ENCODE data around the gene ZBTB20. TPM values are rescaled to one million over a fixed set of nuclear protein-coding genes. Genes with fewer than 3 reads are reported as not detected.

Gene ZBTB20
- total RNA-seq, 1 donor from 2014 or later = 32.5 TPM

DNA sequence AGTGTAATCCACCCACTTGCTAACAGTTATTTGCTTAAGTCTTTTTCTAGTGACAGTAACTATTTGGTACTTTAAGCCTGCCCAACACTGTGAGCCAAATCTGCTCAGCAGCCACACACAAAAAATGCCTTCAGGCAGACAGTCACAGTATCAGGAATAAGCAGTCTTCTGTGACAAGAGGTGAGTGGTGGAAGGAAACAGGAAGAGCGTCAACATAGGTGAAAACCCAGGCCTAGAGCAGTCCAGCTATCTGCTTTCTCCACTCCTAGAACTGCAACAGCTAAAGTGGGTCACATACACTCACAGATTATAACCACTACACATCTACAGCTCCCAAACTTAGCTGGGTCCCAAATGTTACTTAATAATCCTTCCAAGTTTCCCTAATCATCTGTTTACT is 213.7 kb downstream of the ZBTB20 start:
- no peak overlapping the region for H3K4me3 ChIP-seq (ENCODE audit: low read depth, low read length)
- no peaks in the 10 kb centered on the region for H3K36me3 ChIP-seq (ENCODE audit: control insufficient read depth, insufficient read depth, low read length)
- TF ChIP-seq, protein P1, sequence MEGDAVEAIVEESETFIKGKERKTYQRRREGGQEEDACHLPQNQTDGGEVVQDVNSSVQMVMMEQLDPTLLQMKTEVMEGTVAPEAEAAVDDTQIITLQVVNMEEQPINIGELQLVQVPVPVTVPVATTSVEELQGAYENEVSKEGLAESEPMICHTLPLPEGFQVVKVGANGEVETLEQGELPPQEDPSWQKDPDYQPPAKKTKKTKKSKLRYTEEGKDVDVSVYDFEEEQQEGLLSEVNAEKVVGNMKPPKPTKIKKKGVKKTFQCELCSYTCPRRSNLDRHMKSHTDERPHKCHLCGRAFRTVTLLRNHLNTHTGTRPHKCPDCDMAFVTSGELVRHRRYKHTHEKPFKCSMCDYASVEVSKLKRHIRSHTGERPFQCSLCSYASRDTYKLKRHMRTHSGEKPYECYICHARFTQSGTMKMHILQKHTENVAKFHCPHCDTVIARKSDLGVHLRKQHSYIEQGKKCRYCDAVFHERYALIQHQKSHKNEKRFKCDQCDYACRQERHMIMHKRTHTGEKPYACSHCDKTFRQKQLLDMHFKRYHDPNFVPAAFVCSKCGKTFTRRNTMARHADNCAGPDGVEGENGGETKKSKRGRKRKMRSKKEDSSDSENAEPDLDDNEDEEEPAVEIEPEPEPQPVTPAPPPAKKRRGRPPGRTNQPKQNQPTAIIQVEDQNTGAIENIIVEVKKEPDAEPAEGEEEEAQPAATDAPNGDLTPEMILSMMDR (IDR thresholded peaks at IDR 0.05; ENCODE audit: insufficient read depth, low read length, poor library complexity, severe bottlenecking) = no peak
- no peak for DNase-seq (ENCODE audit: low read depth)
- H3K27me3 ChIP-seq (ENCODE audit: control insufficient read depth, insufficient read depth, low read length) = no peaks in the 10 kb centered on the region

DNA sequence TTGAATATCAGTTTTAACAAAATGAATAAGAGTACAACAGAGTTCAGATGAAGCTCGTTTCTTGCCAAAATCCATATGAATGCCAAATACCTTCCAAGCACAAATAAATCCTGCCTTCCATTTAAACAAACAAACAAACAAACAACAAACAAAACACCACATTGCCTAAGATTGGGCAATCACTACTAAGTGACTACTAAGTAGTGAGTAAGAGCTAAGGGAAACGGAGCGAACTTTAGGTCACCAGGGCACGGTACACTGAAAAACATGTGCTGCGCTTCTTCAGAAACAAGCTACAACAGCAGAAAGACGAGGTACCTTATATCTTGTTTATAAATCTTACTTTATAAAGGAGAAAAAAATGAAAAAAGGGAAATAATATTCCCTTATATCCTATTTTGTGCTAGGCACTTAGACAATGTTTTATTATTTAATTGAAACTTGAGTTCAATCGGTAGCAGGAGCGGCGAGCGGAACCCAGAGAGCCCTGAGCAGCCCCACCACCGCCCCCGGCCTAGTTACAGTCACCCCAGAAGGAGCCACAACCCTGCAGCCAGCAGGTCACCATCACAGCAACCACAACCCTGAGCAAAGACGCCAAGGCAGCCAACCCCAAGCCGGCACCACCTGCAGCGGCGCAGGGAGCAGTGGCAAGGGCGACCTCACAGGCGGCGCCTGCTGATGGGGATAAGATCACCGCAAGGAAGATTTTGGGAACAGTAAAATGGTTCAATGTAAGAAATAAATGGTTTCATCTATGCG is 216.9 kb downstream of the ZBTB20 start:
- no peak for DNase-seq (ENCODE audit: low read depth)
- Histone ChIP-seq H3K36me3 (ENCODE audit: control insufficient read depth, insufficient read depth, low read length) (no peaks in the 10 kb centered on the region), H3K4me3 (ENCODE audit: low read depth, low read length) (no peak overlapping the region), H3K27me3 (ENCODE audit: control insufficient read depth, insufficient read depth, low read length) (no peaks in the 10 kb centered on the region)
- TF ChIP-seq, protein P1 (IDR thresholded peaks at IDR 0.05; ENCODE audit: insufficient read depth, low read length, poor library complexity, severe bottlenecking) = no peak

DNA sequence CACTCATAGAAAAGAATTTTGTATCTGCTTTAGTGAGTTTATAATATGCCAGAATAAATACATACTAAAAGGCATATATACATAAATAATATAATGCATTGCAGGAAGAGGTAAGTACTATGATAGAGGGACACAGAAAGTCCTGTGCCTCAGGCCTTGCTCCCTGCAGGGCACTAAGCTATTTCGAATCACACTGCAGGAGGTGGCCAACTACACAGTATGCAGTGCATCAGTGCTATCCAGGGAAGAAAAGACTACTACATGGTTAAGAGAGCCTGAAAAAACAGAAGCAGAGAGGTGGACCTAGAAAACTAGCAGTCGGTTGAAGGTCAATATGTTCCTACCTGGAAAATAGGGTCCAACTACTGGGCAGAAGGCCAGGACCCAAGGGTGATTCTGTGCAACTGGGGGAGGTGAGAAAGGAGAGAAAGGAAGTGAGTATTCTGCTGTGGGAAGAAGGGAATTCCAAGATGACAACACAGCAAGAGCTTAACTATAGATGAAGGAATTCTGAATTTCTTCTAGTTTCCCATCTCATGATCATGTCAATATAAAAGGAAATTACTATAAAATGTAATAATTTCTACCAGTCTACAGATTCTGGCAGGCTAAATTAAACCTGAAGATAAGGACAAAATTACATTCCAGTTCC is 218.0 kb downstream of the ZBTB20 start:
- Histone ChIP-seq H3K27me3 (ENCODE audit: control insufficient read depth, insufficient read depth, low read length) (no peaks in the 10 kb centered on the region), H3K4me3 (ENCODE audit: low read depth, low read length) (no peak overlapping the region), H3K36me3 (ENCODE audit: control insufficient read depth, insufficient read depth, low read length) (no peaks in the 10 kb centered on the region)
- TF ChIP-seq, protein P1 (IDR thresholded peaks at IDR 0.05; ENCODE audit: insufficient read depth, low read length, poor library complexity, severe bottlenecking) = no peak
- DNase-seq (ENCODE audit: low read depth) = no peak

GRCh38 chr3:114904633-114905032 is 242.5 kb downstream of the ZBTB20 start:
- H3K4me3 ChIP-seq (ENCODE audit: low read depth, low read length) = no peak overlapping the region
- TF ChIP-seq, protein P1 (IDR thresholded peaks at IDR 0.05; ENCODE audit: insufficient read depth, low read length, poor library complexity, severe bottlenecking) = no peak
- H3K36me3 ChIP-seq (ENCODE audit: control insufficient read depth, insufficient read depth, low read length) = no peaks in the 10 kb centered on the region
- DNase-seq (ENCODE audit: low read depth) = no peak
- H3K27me3 ChIP-seq (ENCODE audit: control insufficient read depth, insufficient read depth, low read length) = no peaks in the 10 kb centered on the region

GRCh38 chr3:114903213-114903612 is 243.9 kb downstream of the ZBTB20 start:
- DNase-seq (ENCODE audit: low read depth) = no peak
- TF ChIP-seq, protein P1 (IDR thresholded peaks at IDR 0.05; ENCODE audit: insufficient read depth, low read length, poor library complexity, severe bottlenecking) = no peak
- Histone ChIP-seq H3K27me3 (ENCODE audit: control insufficient read depth, insufficient read depth, low read length) (no peaks in the 10 kb centered on the region), H3K4me3 (ENCODE audit: low read depth, low read length) (no peak overlapping the region), H3K36me3 (ENCODE audit: control insufficient read depth, insufficient read depth, low read length) (no peaks in the 10 kb centered on the region)
